Activated CD8-positive, alpha-beta T cell treated with anti-CD3 and anti-CD28 coated beads for 36 hours (primary cell): Measurements from ENCODE around the gene JAML. TPM values are rescaled to one million over a fixed set of nuclear protein-coding genes. Genes with fewer than 3 reads are reported as not detected.
A peak's percentile ranks its signal among the peaks of the same experiment; 100 is the strongest.

Source experiments
- ATAC-seq: fragments of 200-7000 bp; cut with Tn5 transposase; one replicate; pipeline ENCODE4 v1.10.0; 2021; ENCODE audit warnings: mild to moderate bottlenecking, moderate library complexity
- CTCF ChIA-PET: fragments of 350-600 bp; sonication (Branson Sonifier 250); formaldehyde crosslinking; loops from one replicate; lab custom pipeline; 2021; ENCODE audit warnings: antibody characterized with exemption; lab: Charles Lee
- POLR2A ChIA-PET: fragments of 350-600 bp; sonication (Branson Sonifier 250); formaldehyde crosslinking; loops from one replicate; lab custom pipeline; 2021; ENCODE audit warnings: antibody characterized with exemption; lab: Charles Lee
- DNase-seq: peaks from one replicate; pipeline ENCODE4 v3.0.0-alpha.2; 2020
- H3K27ac Mint-ChIP-seq: one replicate; pipeline ENCODE4 v1.8.0; 2021; ENCODE audit warnings: mild to moderate bottlenecking, mixed read lengths
- H3K27me3 Mint-ChIP-seq: one replicate; pipeline ENCODE4 v1.8.0; 2021; ENCODE audit warnings: mixed read lengths
- H3K36me3 Mint-ChIP-seq: one replicate; pipeline ENCODE4 v1.8.0; 2021; ENCODE audit warnings: low read depth, mixed read lengths
- H3K4me1 Mint-ChIP-seq: one replicate; pipeline ENCODE4 v1.8.0; 2021; ENCODE audit warnings: low read depth, mixed read lengths
- H3K4me3 Mint-ChIP-seq: one replicate; pipeline ENCODE4 v1.8.0; 2021; ENCODE audit warnings: mild to moderate bottlenecking, moderate library complexity, mixed read lengths
- H3K9me3 Mint-ChIP-seq: one replicate; pipeline ENCODE4 v1.8.0; 2021; ENCODE audit warnings: mixed read lengths
- intact Hi-C: fragments of 100-400 bp; cut with micrococcal nuclease; formaldehyde crosslinking; loops from one replicate; pipeline ENCODE4 v1.10.0; 2022
- total RNA-seq, 2 experiments: library from RNA; stranded (reverse); gene quantifications; one replicate each; pipeline ENCODE4 v1.2.3, GENCODE V29; 2021
- TF ChIP-seq, protein P1 (sequence below): fragments of 200-600 bp; IDR thresholded peaks from one replicate; pipeline ENCODE4 v1.8.0; 2022; ENCODE audit warnings: antibody characterized with exemption, mild to moderate bottlenecking

The JAML gene
- total RNA-seq, 2 experiments from 2014 or later: 236 to 251 TPM

DNA sequence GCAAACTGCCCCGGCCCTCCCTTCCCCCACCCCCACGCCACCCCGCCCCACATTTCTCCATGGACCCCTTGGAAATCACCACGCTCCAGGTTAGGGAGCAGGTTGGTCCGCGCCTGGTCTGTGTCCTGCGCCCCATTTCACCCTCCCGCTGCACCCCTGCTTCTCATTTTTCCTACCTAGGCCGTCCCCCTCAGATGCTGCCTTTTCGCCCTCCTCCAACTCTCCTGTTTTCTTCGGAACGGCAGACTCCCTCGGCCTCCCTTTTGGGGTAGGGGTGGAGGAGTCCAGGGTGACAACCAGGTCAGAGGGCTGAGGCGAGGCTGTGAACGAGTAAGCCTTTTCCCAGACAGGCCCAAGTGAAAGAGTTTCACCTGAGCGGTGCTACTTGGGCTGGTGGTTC lies 71.3 kb downstream of the JAML start:
- Mint-ChIP-seq H3K27me3 (peaks cover 60% of the 10 kb centered on the region), H3K4me3 (peak overlapping the region; percentile 57), H3K4me1 (peaks cover 4% of the 10 kb centered on the region), H3K9me3 (no peaks in the 10 kb centered on the region), H3K36me3 (no peaks in the 10 kb centered on the region), H3K27ac (no peak overlapping the region)
- intact Hi-C loops: no loop called here
- ChIA-PET CTCF (interaction anchor here (0.9 to 5.6 kb wide), 5 partner anchors 9 to 346 kb away, joined by 3 to 41 read pairs (median 6); no protein-coding TSS in a partner anchor), POLR2A (interaction anchor here (1.0 kb wide), 1 partner anchor 14 kb away, joined by 3 read pairs; no protein-coding TSS in a partner anchor)
- ATAC-seq (no peak), DNase-seq (no peak)
- TF ChIP-seq, protein P1, sequence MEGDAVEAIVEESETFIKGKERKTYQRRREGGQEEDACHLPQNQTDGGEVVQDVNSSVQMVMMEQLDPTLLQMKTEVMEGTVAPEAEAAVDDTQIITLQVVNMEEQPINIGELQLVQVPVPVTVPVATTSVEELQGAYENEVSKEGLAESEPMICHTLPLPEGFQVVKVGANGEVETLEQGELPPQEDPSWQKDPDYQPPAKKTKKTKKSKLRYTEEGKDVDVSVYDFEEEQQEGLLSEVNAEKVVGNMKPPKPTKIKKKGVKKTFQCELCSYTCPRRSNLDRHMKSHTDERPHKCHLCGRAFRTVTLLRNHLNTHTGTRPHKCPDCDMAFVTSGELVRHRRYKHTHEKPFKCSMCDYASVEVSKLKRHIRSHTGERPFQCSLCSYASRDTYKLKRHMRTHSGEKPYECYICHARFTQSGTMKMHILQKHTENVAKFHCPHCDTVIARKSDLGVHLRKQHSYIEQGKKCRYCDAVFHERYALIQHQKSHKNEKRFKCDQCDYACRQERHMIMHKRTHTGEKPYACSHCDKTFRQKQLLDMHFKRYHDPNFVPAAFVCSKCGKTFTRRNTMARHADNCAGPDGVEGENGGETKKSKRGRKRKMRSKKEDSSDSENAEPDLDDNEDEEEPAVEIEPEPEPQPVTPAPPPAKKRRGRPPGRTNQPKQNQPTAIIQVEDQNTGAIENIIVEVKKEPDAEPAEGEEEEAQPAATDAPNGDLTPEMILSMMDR: no peak

DNA sequence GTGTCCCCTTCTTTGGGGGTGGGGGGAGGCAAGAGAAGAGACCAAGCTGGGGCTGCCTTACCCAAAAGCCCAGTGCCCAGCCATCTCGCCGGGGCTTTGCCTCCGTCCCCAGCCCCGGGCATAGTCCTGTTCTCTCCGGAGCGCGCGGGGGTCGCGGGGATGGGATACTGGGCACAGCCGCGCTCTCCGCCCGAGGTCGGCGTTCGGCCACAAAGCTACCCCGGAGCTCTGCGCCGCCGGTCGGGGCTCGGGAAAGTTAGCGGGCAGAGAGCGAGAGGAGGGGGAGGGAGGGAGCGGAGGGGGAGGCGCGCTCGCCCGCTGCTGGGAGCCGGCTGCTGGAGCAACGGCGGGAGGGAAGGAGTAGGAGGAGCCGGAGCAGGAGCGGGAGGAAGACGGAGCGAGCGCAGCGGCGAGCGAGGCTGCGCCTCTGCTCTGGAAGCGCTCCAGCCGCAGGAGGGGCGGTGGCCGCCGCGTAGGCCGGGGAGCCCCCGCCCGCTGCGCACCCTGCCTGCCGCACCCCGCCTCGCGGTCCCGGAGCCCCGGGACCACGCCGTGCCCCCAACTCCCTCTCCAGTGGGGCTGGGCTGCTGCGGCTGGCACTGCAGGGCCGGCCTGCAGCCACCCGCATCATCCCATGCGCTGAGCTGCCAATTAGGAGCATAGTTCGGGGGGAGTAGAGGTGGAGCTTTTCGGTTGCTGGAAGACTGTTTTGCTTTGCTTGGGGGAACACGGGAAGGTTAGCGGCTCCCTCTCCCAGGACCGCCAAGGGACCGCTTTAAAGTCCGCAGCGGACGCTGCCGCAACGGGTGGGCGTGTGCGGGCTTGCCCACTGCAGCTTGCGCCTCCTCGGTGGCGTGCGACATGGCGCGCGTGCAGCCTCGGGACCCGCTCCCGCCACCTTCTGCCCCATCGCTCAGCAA lies 72.0 kb downstream of the JAML start, which contains the start of gene SCN4B:
Gene SCN4B (minus strand): TSS at position 272 of the 920 bp plus-strand sequence. CDS start 150 bp downstream, at position 122.
- H3K9me3 Mint-ChIP-seq: no peaks in the 10 kb centered on the region
- ChIA-PET POLR2A (interaction anchor here (1.0 kb wide), 1 partner anchor 15 kb away, joined by 3 read pairs; no protein-coding TSS in a partner anchor), CTCF (interaction anchor here (0.6 to 5.6 kb wide), 6 partner anchors 8 to 347 kb away, joined by 3 to 41 read pairs (median 4); no protein-coding TSS in a partner anchor)
- intact Hi-C loops: no loop called here
- peak within 1 kb of the TSS; percentile 57 for H3K4me3 Mint-ChIP-seq
- TF ChIP-seq, protein P1: no peak
- H3K4me1 Mint-ChIP-seq: peaks cover 4% of the 10 kb centered on the region
- DNase-seq (no peak), ATAC-seq (peak; percentile 34)
- H3K27me3 Mint-ChIP-seq: peaks cover 55% of the 10 kb centered on the region
- no peak within 1 kb of the TSS for H3K27ac Mint-ChIP-seq
- H3K36me3 Mint-ChIP-seq: no peaks in the 10 kb centered on the region

DNA sequence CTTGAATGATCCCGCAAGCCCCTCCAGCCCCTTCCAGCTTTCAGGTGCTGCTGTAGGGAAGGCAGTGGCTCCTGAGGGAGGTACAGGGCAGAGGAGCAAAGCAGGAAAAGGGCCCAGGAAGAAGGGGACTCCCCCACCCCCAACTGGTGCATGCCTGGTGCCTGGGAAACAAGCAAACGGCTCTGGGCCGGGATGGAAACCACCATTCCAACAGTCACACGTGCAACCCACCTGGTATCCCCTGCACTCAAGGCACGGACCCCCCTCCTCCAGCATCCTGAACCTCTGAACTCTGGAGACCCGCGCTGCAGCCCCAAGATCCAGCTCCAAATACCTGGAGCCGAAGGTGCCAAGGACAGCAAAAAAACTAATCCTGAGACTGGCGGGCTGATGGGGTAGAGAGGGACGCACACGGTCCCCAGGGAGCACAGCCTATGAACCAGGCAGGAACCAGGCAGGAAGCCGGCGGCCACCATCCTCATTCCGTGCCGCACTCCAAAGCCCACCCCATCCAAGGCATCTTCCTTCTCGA lies 72.7 kb downstream of the JAML start:
- ChIA-PET POLR2A (no interaction called here), CTCF (interaction anchor here (0.6 to 5.6 kb wide), 2 partner anchors 19 to 348 kb away, joined by 3 to 41 read pairs; no protein-coding TSS in a partner anchor)
- H3K4me3 Mint-ChIP-seq: peak overlapping the region; percentile 39
- intact Hi-C loops: no loop called here
- H3K27ac Mint-ChIP-seq: no peak overlapping the region
- peaks cover 4% of the 10 kb centered on the region for H3K4me1 Mint-ChIP-seq
- ATAC-seq (no peak), DNase-seq (no peak)
- peaks cover 50% of the 10 kb centered on the region for H3K27me3 Mint-ChIP-seq
- H3K36me3 Mint-ChIP-seq: no peaks in the 10 kb centered on the region
- no peaks in the 10 kb centered on the region for H3K9me3 Mint-ChIP-seq
- TF ChIP-seq, protein P1: no peak

DNA sequence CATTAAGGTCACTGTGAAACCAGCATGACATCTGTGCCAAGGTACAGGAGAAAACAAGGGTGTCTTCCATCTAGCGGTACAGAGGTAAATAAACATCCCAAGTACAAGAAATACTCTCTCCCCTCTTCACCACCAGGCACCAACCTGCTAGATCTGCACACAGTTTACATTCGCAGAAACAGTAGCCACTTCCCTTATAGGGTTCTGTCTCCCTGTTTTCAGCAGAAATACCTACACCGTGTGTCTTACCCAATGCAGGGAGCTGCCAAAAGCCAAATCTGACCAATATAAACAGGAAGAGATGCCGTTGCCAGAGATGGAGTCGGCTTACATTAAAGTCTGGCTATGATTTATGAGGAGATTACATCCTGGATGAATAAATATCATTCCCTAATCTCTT lies 73.4 kb downstream of the JAML start:
- TF ChIP-seq, protein P1: no peak
- ATAC-seq: no peak
- Mint-ChIP-seq H3K4me3 (no peak overlapping the region), H3K4me1 (peaks cover under 1% of the 10 kb centered on the region), H3K27me3 (peaks cover 46% of the 10 kb centered on the region), H3K36me3 (no peaks in the 10 kb centered on the region), H3K27ac (no peak overlapping the region), H3K9me3 (no peaks in the 10 kb centered on the region)
- CTCF ChIA-PET: interaction anchor here (5.6 kb wide), 1 partner anchor 20 kb away, joined by 41 read pairs; no protein-coding TSS in a partner anchor
- no peak for DNase-seq
- POLR2A ChIA-PET: no interaction called here
- intact Hi-C loops: no loop called here
